GM18511 (cell line): Measurements from ENCODE around the gene MCM3.

ENCODE experiments used
- ATAC-seq: cut with Tn5 transposase; IDR thresholded peaks from one replicate; pipeline ENCODE4 v1.9.1; 2021; ENCODE audit warnings: mild to moderate bottlenecking, moderate library complexity; ENCODE audit not compliant: unreplicated experiment

The MCM3 gene

DNA sequence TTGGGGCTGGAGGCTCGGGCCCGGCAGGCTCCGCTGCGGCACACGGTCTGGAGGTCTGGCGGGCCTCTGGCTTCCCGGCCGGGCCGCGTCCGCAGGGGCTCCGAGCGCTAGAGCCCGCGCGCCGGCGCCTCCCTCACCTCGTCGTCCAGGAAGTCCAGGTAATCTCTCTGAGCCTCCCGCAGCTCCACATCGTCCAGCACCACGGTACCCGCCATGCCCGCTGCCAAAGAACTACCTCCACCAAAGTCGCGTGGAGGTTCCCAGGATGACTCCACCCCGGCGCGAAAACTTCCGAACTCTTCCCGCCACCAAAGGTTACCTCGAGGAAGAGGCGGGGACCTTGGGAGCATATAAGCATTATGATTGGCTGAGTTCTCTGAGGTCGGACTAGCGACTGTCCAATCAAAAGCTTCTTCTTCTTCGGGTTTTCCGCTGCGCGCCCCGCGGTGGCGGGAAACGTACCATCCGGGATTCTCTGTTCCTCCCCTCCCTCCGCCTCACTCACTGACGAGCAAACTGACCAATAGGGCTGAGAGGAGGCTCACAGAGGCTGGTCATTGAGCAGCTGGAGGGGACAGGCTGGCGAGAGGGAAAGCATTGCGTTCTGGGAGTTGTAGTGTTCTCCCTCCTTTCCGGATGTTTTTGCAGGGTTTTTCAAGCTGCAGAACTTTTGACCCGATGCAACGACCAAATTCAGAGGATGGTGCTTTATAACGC is at the start of gene MCM3:
Gene MCM3, minus strand, starts transcription at position 283 of the 717 bp plus-strand sequence. Its CDS starts 68 bp downstream, at position 215.
- peak; percentile 97 for ATAC-seq

- ATAC-seq: no peak
These were observed 49.3 kb upstream of the MCM3 start for GRCh38 chr6:52333840-52334200.

DNA sequence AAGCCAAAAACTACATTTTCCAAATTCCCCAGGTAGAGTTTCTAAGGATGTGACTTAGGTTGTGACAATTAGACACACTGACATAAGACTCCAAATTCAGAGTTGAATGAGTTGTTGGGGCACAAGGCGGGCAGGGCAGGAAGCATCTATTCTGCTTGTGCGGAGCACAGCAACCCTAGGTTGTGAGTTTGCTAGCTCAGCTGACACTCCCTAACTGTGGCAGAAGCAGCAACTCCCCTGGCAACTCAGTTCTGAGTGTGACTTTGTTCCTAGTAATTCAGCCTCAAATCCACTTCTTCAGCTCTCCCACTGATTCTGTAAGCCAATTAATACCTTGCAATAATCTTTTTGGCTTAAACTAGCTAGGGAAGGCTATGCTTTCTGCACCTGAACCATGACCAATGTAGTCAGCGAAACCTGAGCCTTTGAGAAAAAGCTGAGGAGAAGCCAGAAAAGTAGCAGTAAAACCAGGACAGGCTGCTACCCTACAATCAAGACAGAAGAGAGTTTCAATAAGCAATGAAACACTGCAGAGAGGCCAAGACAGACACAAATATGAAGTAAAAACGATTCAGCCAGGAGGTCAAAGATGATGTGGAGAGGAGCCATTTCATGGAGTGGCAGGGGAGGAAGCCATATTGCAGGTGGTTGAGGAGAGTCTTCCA is 47.4 kb upstream of the MCM3 start:
- no peak for ATAC-seq

DNA sequence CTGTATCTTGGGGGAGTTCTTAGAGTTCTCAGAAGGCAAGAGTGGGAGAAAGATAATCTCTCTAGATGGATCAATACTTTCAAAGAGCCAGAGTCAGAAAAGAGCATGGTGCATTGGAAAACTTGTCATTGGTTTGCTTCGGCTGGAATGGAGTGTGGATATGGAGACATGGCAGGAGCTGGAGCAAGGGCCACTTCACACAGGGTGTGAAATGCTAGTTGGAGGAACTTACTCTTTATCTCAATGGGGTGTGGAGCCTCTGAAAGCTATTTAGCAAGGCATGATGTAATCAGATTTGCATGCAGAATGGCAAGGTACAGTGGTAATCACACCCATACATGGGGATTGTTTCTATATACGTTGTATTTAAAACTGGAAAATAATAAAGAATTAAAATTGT is 45.9 kb upstream of the MCM3 start:
- ATAC-seq: peak; percentile 41

DNA sequence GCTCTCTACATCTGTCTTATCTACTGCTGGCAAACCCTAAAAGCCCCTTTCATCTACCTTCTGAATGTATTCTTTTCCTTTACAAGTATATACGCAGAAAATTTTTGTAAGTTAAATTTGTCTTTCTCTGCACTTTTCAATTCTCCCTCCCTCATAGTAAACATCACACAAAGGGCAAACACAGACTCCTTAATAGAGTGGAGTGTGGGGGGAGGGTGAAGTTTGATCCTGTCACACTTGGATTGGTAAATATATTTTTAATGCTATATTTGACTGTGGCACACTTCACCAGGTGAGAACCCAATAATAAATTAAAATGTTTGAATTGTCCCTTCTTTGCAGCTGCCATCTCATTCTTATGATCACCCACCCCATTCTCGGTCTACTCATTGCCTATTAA is 44.2 kb upstream of the MCM3 start:
- ATAC-seq: no peak

DNA sequence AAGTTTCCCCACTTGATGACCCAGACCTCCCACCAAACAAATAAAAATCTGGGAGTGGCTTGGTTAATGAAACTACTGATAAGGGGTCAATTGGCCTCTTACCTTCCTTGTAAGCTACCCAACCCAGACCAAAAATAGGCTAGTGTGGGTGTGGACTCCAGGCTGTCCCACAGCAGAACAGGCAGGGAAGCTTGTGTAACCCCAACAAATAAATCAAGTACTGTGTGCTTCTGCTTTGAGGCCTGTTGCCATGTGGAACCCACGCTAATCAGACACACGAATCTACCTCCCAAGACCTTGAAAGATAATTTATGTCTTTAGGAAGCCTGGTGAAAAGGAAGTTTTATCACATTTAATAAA is 43.7 kb upstream of the MCM3 start:
- ATAC-seq: no peak

DNA sequence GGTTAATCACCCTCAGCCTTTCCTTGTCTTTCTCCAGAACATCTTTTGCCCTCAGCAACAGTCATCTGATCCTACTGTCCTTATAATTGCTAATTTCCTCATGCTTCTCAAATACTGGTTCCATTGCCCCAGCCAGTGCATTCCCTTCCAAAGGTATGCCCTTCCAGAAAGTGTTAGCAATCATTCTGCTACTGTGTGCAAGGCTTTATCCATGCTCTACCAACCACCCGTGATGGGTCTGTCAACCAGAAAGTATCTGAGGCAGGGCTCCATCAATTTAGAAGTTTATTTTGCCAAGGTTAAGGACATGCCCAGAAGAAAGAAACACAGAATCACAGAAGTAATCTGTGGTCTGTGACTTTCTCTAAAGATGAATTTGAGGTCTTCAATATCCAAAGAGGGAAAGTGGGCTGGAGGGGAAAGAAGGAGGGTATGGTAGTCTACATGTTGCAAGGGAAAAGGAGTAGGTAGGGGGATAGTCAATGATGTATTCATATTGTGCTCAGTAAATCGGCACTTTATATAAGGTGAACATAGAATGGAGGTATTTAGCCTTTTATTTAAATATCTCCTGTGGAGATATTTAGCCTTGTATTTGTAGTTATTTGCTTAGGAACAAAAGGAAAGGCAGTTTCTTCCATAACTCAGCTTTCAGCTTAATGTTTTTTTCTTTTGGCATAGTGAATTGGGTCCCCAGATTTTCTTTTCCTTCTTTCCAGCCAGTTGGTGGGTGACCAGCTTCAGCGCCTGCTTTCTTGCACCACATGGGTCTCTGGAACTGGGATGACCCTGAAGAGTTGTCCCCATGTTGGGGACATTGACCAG is 42.2 kb upstream of the MCM3 start:
- ATAC-seq: no peak

DNA sequence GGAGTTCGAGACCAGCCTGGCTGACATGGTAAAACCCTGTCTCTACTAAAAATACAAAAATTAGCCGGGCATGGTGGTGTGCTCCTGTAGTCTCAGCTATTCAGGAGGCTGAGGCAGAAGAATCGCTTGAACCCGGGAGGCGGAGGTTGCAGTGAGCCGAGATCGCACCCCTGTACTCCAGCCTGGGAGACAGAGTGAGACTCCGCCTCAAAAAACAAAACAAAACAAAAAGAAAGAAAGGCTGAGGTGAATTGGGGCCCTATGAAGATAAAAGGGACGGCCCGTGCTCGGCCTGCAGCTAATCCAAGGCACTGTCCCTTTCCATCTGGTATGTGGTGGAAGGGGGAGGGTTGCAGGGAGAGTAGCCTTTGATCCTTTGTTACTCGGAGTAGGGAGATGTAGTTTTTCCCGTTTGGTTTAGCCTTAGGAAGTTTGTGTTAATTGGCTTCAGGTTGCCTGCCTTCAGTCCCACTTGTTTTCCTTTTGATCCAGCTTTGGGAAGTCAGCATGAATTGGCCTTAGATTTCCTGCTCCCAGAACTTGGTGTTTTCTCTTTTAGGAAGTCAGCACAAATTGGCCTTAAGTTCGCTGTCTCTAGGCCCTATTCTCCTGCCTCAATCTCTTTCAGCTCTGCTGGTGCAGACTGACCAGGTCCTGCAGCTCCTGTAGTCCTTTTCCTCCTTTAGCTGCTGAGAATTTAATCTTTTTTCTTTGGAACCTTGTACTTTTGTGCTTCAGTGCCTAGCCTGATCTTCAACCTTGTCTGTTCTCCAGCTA is 41.3 kb upstream of the MCM3 start:
- ATAC-seq: no peak

GRCh38 chr6:52324189-52324588 is 39.6 kb upstream of the MCM3 start:
- no peak for ATAC-seq

GRCh38 chr6:52317841-52318581 is 33.5 kb upstream of the MCM3 start:
- ATAC-seq: peak; percentile 99

- ATAC-seq: no peak
These were observed 32.7 kb upstream of the MCM3 start for GRCh38 chr6:52317211-52317610.

DNA sequence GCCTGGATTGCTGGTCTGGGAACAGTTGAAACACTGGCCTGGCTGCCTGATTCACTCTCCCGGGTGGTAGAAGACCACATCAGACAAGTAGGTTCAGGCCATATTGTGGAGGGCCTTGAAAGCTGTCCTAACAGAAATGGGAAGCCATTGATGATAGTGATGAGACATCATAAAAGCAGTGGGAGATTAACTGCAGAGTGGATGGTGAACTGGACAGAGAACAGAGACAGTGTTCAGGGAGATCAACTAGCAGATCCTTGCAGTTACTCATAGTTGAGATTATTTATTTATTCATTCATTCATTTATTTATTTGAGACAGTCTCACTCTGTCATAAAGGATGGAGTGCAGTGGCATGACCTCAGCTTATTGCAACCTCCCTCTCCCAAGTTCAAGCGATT is 30.2 kb upstream of the MCM3 start:
- ATAC-seq: no peak

DNA sequence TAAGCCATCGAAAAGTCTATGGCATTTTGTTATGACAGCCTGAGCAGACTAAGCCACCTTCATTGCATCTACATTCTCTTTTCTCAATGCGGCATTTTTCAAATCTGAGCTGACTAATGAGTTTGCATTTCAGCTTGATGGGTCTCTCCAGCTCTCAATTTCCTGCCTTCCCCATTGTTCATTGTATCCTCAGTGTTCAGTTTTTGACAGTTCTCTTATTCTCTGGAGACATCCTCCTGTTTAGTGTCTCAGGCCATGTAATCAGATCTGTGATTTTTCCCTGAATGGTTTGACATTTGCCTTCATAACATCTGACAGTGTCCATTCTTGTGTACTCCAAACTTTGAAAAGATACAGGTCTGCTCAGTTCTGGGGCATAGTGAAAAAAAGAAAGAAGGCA is 27.9 kb upstream of the MCM3 start:
- no peak for ATAC-seq

- ATAC-seq: no peak
These were observed 26.4 kb upstream of the MCM3 start for GRCh38 chr6:52310932-52311331.

GRCh38 chr6:52307900-52308372 is 23.4 kb upstream of the MCM3 start:
- no peak for ATAC-seq

GRCh38 chr6:52306972-52307870 is 22.7 kb upstream of the MCM3 start:
- no peak for ATAC-seq

DNA sequence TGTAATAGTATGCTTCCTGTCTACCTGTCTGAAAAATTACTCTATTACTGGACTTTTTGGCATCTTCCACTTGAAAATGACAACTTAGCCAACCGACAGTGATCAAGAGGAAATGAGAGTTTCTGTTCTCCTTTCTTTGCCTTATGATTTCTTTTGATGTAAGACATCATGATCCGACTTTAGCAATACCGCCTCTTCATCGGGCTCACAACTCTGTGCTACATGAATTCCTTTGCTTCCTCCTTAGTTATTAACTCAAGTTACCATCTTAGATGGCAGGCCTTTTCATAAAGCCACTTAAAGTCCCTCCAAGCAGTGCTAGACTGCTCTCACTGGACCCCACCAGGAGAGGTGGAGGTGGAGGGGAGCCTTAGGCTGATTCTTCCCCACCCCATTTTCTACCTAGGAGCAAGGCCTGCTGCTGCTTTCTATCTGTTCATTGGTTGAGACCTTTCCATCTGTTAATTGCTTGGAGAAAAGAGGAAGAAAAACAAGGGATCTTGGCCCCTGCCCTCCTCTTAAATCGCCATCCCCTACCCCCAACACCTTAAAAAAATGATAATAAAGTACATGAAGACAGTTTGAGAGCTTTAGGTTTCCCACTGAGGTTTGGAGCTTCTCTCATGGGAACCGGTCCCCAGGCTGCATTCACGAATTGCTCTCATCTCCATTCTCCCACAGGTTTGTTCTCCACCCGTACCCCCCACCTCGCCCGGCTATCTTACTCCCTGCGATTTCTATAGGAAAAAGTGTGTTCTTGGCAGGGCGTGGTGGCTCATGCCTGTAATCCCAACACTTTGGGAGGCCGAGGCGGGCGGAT is 21.6 kb upstream of the MCM3 start:
- ATAC-seq: peak; percentile 78

GRCh38 chr6:52305411-52305810 is 20.9 kb upstream of the MCM3 start:
- ATAC-seq: peak; percentile 25
